GM23248 (cell line): Measurements from ENCODE around the gene ANO1.
"Not testable (repeated sequence)": the region's sequence is repeated elsewhere in the genome, so short reads cannot be mapped to it uniquely, and the experiment has no call there.

ENCODE experiments used
- EZH2 ChIP-seq: fragments of 200-600 bp; sonication (generic); IDR thresholded peaks from 2 replicates; pipeline ENCODE4 v1.6.1; 2018; ENCODE audit warnings: antibody characterized with exemption, mild to moderate bottlenecking; ENCODE audit not compliant: insufficient read depth, poor library complexity, severe bottlenecking
- EZH2phosphoT487 ChIP-seq: fragments of 200-600 bp; sonication (generic); IDR thresholded peaks from 2 replicates; pipeline ENCODE4 v1.6.1; 2018; ENCODE audit warnings: antibody characterized with exemption, moderate library complexity, mild to moderate bottlenecking, low read depth; ENCODE audit not compliant: insufficient read depth

- TF ChIP-seq EZH2, EZH2phosphoT487: not testable (repeated sequence)
These were observed 122.9 kb downstream of the ANO1 start for GRCh38 chr11:70201047-70201446.
